Activated T-cell treated with anti-CD3 and anti-CD28 coated beads, Interleukin-2, amount 50 U/mL, for 1 hour (primary cell): ENCODE measurements around the gene TRIM27.
"Not testable (repeated sequence)": the region's sequence is repeated elsewhere in the genome, so short reads cannot be mapped to it uniquely, and the experiment has no call there.

Experiments
- DNase-seq: peaks from one replicate; pipeline ENCODE4 v3.0.0-alpha.2; 2020

Gene TRIM27

GRCh38 chr6:28895131-28895812 lies 28.5 kb downstream of the TRIM27 start:
- peak; percentile 84 for DNase-seq

GRCh38 chr6:28893172-28893799 lies 30.5 kb downstream of the TRIM27 start:
- DNase-seq: no peak

GRCh38 chr6:28892525-28892924 lies 31.3 kb downstream of the TRIM27 start:
- no peak for DNase-seq

GRCh38 chr6:28887796-28888496 lies 35.8 kb downstream of the TRIM27 start:
- DNase-seq: no peak

- DNase-seq: no peak
Observed at GRCh38 chr6:28886079-28886439, 37.7 kb downstream of the TRIM27 start.

- peak; percentile 72 for DNase-seq
Observed at GRCh38 chr6:28884423-28885131, 39.2 kb downstream of the TRIM27 start.

- DNase-seq: peak; percentile 59
Observed at GRCh38 chr6:28880894-28881780, 42.6 kb downstream of the TRIM27 start.

- DNase-seq: no peak
Observed at GRCh38 chr6:28880519-28880893, 43.3 kb downstream of the TRIM27 start.

- no peak for DNase-seq
Observed at GRCh38 chr6:28876710-28877109, 47.1 kb downstream of the TRIM27 start.

- no peak for DNase-seq
Observed at GRCh38 chr6:28875191-28875747, 48.5 kb downstream of the TRIM27 start.

- DNase-seq: not testable (repeated sequence)
Observed at GRCh38 chr6:28872157-28872817, 51.5 kb downstream of the TRIM27 start.

GRCh38 chr6:28871335-28872156 lies 52.2 kb downstream of the TRIM27 start:
- DNase-seq: no peak

- DNase-seq: no peak
Observed at GRCh38 chr6:28868873-28869272, 54.9 kb downstream of the TRIM27 start.

GRCh38 chr6:28867086-28867409 lies 56.7 kb downstream of the TRIM27 start:
- DNase-seq: no peak

- peak; percentile 82 for DNase-seq
Observed at GRCh38 chr6:28866205-28867085, 57.3 kb downstream of the TRIM27 start.

- DNase-seq: peak; percentile 46
Observed at GRCh38 chr6:28865401-28866204, 58.2 kb downstream of the TRIM27 start.

- DNase-seq: no peak
Observed at GRCh38 chr6:28864326-28864923, 59.4 kb downstream of the TRIM27 start.

- DNase-seq: peak; percentile 79
Observed at GRCh38 chr6:28863604-28864325, 60.0 kb downstream of the TRIM27 start.
